Measurements from ENCODE around the gene TCF12. TPM values are rescaled to one million over a fixed set of nuclear protein-coding genes. Genes with fewer than 3 reads are reported as not detected.

Gene TCF12
- polyA plus RNA-seq, 3 donors: 15.8 to 52.5 (median 27.6) TPM

DNA sequence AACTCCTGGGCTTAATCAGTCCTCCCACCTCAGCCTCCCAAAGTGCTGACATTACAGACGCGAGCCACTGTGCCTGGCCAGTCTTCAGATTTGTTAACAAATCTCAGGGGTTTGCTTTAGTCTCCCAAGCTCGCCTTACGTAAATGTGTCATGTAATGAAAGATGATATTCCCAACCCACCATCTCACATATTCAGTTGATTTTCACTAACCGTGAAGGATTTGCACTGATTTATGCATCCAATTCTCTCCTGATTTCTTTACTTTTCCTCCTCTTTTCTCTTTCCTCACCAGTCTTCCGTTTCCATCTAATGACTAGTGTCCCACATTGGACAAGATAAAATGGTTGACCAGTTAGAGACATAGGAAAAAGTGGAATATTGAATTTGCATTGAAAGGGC lies 72.6 kb downstream of the TCF12 start:
- Mint-ChIP-seq H3K36me3 (peaks cover 0 to 7% of the 10 kb centered on the region in 2 donors), H3K27ac (no peak overlapping the region), H3K9me3 (no peaks in the 10 kb centered on the region), H3K4me1 (peaks cover 28% of the 10 kb centered on the region), H3K4me3 (no peak overlapping the region), H3K27me3 (ENCODE audit: low read depth in 3 of 3) (no peaks in the 10 kb centered on the region)
- peaks cover 79% of the 10 kb centered on the region for H3K79me2 ChIP-seq (ENCODE audit: insufficient read depth, low read length)
- H3K4me3 ChIP-seq (replicated peaks in 1 of 3; ENCODE audit: low read depth in 2 of 3, low read length in 3 of 3): no peak overlapping the region
- no peak overlapping the region for H2AFZ ChIP-seq (ENCODE audit: insufficient read depth, low read depth, low read length, poor library complexity, severe bottlenecking)
- no peak overlapping the region for H3K9ac ChIP-seq (ENCODE audit: insufficient read depth, low read length, poor library complexity, severe bottlenecking)
- H3K4me2 ChIP-seq (replicated peaks; ENCODE audit: extremely low read depth, low read length, poor library complexity, severe bottlenecking): no peak overlapping the region
- no peak for TF ChIP-seq CTCF (IDR thresholded peaks at IDR 0.05)
- 100% methylated on average over 1 of the region's 6 CpGs for WGBS (ENCODE audit: insufficient coverage)
- H3K27ac ChIP-seq (ENCODE audit: low read depth in 1 of 2, low read length in 2 of 2): no peak overlapping the region
- DNase-seq: no peak
- intact Hi-C loops (cut with micrococcal nuclease): no loop called here
- no peaks in the 10 kb centered on the region for H3K27me3 ChIP-seq (ENCODE audit: control insufficient read depth in 2 of 2, insufficient read depth in 2 of 2, low read length in 2 of 2)
- no peaks in the 10 kb centered on the region for H3K9me3 ChIP-seq (replicated peaks in 1 of 2; ENCODE audit: control insufficient read depth in 1 of 2, insufficient read depth in 1 of 2, low read length in 2 of 2)
- peaks cover 58% of the 10 kb centered on the region for H4K20me1 ChIP-seq (ENCODE audit: insufficient read depth, low read length)
- no peaks in the 10 kb centered on the region for H3K36me3 ChIP-seq (replicated peaks in 1 of 2; ENCODE audit: control insufficient read depth in 1 of 2, insufficient read depth in 2 of 2, low read length in 2 of 2)
- H3K4me1 ChIP-seq (ENCODE audit: control insufficient read depth in 1 of 2, insufficient read depth in 2 of 2, low read length in 2 of 2): peaks cover 22 to 38% of the 10 kb centered on the region in 2 donors

DNA sequence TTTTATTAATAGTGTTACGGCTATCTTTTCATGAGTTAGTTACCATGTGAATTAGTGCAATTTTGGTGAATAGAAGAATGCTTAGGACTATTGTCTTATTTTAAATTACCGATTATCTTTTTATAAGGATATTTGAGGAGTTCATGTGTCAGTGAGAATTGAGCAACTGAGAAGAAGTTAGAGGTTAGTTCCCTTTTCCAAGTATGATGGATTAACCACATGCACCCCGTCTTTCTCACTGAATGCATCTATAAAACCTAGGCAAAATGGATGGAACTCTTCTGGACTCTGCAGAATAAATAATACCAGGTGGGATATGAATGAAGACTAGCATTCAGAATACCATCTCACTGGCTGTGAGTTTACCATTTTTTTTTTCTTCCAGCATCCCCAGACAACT lies 74.3 kb downstream of the TCF12 start:
- no peak for TF ChIP-seq CTCF (IDR thresholded peaks at IDR 0.05)
- H3K27ac Mint-ChIP-seq: peak overlapping the region; percentile 3 to 80 (median 71)
- Histone ChIP-seq H4K20me1 (ENCODE audit: insufficient read depth, low read length) (peaks cover 49% of the 10 kb centered on the region), H3K27me3 (ENCODE audit: control insufficient read depth in 2 of 2, insufficient read depth in 2 of 2, low read length in 2 of 2) (no peaks in the 10 kb centered on the region), H3K36me3 (replicated peaks in 1 of 2; ENCODE audit: control insufficient read depth in 1 of 2, insufficient read depth in 2 of 2, low read length in 2 of 2) (no peaks in the 10 kb centered on the region), H3K4me3 (replicated peaks in 1 of 3; ENCODE audit: low read depth in 2 of 3, low read length in 3 of 3) (peak overlapping the region in 2 of 3 experiments; percentile 19 to 53), H3K79me2 (ENCODE audit: insufficient read depth, low read length) (peaks cover 67% of the 10 kb centered on the region), H3K4me1 (ENCODE audit: control insufficient read depth in 1 of 2, insufficient read depth in 2 of 2, low read length in 2 of 2) (peaks cover 22 to 29% of the 10 kb centered on the region in 2 donors), H3K27ac (ENCODE audit: low read depth in 1 of 2, low read length in 2 of 2) (peak overlapping the region in 1 of 2 donors; percentile 65), H3K9ac (ENCODE audit: insufficient read depth, low read length, poor library complexity, severe bottlenecking) (no peak overlapping the region), H2AFZ (ENCODE audit: insufficient read depth, low read depth, low read length, poor library complexity, severe bottlenecking) (peak overlapping the region; percentile 7), H3K9me3 (replicated peaks in 1 of 2; ENCODE audit: control insufficient read depth in 1 of 2, insufficient read depth in 1 of 2, low read length in 2 of 2) (no peaks in the 10 kb centered on the region), H3K4me2 (replicated peaks; ENCODE audit: extremely low read depth, low read length, poor library complexity, severe bottlenecking) (peak overlapping the region; percentile 57)
- H3K36me3 Mint-ChIP-seq: peaks cover 2 to 9% of the 10 kb centered on the region in 2 donors
- WGBS (ENCODE audit: insufficient coverage): no CpG with 5 or more reads among the region's 3 CpGs
- H3K4me3 Mint-ChIP-seq: peak overlapping the region; percentile 64 to 81
- intact Hi-C loops (cut with micrococcal nuclease): no loop called here
- no peaks in the 10 kb centered on the region for H3K27me3 Mint-ChIP-seq (ENCODE audit: low read depth in 3 of 3)
- peak; percentile 37 to 62 (median 49) for DNase-seq
- no peaks in the 10 kb centered on the region for H3K9me3 Mint-ChIP-seq
- peaks cover 26% of the 10 kb centered on the region for H3K4me1 Mint-ChIP-seq

Measured in CD14-positive monocyte (primary cell).